Effector CD8-positive, alpha-beta T cell (primary cell): Measurements from ENCODE around the gene GATC.
"Not testable (repeated sequence)": the region's sequence is repeated elsewhere in the genome, so short reads cannot be mapped to it uniquely, and the experiment has no call there.

Experiments used
- DNase-seq: peaks from one replicate; lab custom pipeline; 2025; lab: John Stamatoyannopoulos, UW

GATC gene

GRCh38 chr12:120437735-120438494 lies 8.3 kb upstream of the GATC start, which contains the start of gene COX6A1:
Gene COX6A1 (plus strand): TSS chr12:120438113. CDS start chr12:120438127, 14 bp downstream.
- DNase-seq: peak; percentile 93

- DNase-seq: no peak
Observed at GRCh38 chr12:120438495-120439198, 7.6 kb upstream of the GATC start.

GRCh38 chr12:120439646-120440247 lies 6.5 kb upstream of the GATC start:
- peak; percentile 75 for DNase-seq

DNA sequence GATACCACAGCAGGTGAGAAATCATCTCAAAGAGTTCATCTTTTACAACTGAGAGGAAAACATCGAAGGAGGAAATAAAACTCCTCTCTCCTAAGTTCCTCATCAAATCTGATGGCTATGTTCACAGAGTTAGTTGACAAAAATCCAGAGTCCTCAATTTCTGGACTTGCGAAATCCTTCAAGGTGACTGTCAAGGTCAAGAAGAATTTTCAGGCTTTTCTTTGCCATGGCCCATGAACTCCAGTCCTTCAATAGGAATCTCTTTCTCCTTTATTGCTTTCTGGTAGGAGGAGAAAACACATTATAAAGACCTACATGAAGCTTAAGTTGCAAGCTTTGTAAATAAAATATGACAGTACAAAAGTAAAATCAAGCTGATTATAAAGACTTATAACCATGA lies 1.6 kb upstream of the GATC start:
- no peak for DNase-seq

DNA sequence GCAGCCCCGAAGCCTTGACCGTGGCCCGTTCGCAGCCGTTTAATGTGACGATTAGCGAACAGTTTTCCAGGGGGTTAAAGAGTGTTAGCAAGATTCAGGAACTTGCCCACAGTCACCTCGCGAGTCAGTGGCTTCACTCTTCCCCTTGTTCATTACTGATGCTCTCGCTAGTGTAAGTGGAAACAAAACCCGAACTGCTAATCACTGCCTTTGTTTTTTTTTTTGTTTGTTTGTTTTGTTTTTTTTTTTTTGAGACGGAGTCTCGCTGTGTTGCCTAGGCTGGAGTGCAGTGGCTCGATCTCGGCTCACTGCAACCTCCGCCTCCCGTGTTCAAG lies 567 bp downstream of the GATC start:
- DNase-seq: not testable (repeated sequence)

- no peak for DNase-seq
Observed at GRCh38 chr12:120447992-120448391, 1.7 kb downstream of the GATC start.

GRCh38 chr12:120452524-120452923 lies 6.3 kb downstream of the GATC start:
- not testable (repeated sequence) for DNase-seq

DNA sequence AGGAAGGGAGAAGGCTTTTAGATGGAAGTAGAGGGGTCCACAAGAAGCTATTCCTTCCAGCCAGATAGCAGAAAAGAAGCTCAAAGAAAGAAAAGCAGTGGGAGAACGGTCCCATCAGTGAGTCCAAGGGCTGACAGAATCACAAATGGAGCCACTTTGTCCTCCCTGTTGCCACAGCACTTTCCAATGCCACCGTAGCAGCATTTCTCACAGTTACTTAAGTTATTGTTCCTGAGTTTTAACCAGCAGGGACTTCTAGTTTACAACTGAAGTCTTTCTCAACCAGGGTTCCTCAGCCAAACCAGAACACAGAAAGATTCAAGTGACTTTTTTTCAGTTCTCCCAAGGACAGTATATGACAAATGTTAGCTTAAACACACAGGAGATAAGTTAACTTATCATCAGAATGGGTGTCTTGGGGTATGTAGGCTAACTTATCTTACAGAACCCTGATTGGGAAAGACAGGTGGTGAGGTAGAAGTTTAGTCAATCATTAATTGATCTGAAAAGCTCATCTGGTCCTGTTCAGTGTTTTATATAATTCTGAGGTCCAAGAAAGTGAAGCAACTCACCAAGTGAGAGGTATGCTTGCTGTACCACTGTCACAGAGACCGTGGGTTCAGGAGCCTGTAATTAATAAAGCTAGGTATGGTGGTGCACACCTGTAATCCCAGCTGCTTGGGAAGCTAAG lies 7.0 kb downstream of the GATC start:
- DNase-seq: no peak

- no peak for DNase-seq
Observed at GRCh38 chr12:120453977-120454376, 7.7 kb downstream of the GATC start.

- no peak for DNase-seq
Observed at GRCh38 chr12:120455302-120455701, 9.1 kb downstream of the GATC start.

DNA sequence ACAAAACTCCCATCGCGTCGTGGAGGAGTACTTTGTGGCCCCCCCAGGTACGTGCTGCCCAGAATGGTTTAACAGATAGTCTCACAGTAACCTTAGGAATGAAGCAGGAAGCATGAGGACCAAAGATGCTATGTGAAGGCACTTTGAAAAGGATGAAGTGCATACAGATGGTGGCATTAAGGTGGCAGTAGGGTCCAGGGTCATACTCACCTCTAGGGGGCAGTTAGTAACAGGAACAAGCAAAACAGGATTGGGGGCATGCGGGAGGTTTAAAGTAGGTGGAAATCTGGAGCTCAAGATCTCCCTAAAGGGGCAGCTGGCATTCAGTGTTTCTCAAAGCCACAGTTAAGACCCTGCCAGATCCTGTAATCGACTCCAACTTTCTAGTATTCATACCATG lies 10.9 kb downstream of the GATC start:
- no peak for DNase-seq

GRCh38 chr12:120460157-120460556 lies 13.9 kb downstream of the GATC start:
- no peak for DNase-seq

GRCh38 chr12:120462099-120462640 lies 15.9 kb downstream of the GATC start:
- no peak for DNase-seq

DNA sequence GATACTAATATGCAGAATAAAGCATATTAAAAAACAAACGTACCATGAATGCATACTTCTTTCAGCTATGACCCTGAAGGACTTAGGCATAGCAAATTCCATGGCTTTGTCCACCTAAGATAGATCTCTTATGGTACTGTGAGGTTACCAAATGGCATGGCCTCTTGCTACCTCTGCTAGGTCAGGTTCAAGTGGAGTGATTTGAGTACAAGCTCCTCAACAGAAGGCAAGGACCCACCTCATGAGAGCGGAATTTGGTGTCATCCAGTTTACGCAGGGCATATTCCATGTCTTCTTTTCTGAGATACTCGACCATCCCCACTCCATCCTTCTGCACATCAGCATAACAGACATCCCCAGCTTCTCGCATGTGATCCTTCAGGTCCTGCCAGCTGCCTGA lies 17.5 kb downstream of the GATC start:
- no peak for DNase-seq

DNA sequence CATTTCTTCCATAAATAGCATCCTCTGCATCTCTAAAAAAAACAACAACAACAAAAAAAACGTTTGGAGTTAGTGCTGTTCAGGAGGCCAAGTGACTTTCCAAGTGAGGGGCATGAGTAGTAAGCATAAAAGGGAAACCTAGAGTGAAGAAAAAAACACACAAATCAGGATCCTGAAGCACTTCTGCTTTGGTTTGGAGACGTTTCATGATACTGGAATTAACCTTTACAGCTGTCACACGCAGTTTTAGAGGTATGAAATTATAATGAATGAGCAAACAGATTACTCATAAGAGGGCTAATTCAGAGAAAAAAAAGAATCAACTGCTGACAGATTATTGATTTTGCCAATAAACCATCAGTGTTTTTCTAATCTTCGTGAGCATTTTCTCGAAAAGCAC lies 19.5 kb downstream of the GATC start:
- no peak for DNase-seq

DNA sequence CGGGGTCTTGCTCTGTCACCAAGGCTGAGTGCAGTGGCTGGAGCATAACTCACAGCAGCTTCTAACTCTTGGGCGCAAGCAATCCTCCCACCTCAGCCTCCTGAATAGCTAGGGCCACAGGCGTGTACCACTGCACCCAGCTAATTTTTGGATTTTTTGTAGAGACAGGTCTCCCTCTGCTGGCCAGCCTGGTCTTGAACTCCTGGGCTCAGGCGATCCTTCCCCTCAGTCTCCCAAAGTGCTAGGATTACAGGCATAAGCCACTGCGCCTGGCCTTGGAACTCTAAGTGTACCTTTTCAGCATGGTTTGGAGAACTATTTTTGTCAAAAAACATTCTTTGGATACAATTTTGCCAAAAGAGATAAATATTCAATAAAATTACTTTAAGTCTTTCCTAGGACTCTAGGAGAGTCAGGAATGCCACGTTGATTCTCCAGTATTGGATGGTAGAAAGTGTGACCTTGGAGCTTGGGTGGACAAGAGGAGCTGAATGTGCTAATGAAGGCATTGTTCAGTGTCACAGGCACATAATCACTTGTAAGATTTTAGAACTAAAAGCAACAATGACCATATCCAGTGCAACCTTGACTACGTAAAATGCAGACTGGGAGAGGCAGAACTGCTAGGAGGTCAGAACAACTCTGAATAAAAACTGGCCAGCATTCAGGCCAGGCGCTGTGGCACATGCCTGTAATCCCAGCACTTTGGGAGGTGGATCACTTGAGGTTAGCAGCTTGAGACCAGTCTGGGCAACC lies 20.5 kb downstream of the GATC start:
- peak; percentile 8 for DNase-seq

GRCh38 chr12:120467439-120467838 lies 21.2 kb downstream of the GATC start:
- DNase-seq: no peak

DNA sequence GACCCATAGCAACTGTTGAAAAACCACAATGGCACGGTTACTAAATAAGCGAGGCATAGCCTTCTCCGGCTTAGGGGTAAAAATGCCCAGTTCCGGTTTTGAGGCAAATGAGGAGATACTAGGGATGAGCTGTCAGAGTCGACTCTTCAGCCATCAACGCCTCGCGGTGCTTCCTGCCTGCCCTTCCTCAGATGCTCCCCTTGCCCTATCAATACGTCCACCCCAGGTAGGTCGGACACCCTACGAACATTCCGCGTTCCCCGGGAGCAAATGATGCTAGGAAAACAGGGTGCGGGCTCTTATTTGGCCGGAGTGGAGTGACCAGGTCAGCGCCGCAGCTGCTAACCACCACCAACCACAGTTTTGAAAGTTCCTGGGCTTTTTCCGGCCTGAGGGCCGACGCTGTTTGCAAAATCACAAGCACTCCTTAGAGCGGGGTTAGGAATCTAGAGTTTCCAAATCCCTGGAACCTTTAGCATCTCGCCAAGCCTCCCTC lies 22.1 kb downstream of the GATC start:
- no peak for DNase-seq

- DNase-seq: peak; percentile 55
Observed at GRCh38 chr12:120468821-120469449, 22.7 kb downstream of the GATC start.

DNA sequence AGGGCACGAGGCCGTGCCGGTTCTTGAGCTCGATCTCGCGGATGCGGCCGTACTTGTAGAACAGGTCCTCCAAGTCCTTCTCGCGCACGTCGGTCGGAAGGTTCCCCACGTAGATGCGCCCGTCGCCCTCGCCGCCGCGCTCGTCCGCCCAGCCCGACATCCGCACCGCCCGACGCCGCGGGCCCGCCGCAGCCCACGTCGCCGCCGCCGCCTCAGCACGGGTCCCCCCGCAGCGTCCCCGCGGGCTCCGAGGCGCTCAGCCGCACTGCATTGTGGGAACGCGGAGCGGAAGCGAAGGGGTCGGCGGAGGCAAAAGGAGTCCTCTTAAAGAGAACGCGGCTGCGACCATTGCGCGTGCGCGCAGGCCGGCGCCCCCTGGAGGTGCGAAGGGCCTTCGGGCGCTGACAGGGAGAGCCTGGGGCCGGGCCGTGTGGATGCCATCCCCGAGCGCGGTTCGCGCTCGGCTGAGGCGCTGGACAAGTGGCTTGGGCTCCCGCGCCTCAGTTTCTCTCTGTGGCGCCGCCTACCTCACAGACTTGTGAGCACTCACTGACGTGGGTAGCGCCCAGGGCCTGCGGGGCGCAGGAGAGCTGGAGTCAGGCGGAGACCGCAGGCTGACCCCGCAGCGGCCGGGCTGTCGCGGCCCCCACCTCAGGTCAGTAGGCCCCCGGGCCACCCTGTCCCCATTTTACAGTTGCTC lies 23.4 kb downstream of the GATC start, which contains the start of gene SRSF9:
SRSF9 (minus strand) TSS at position 299 of the 700 bp plus-strand sequence; CDS start at position 160, 139 bp downstream.
- peak; percentile 97 for DNase-seq
